Left colon (tissue), 2 donors: ENCODE measurements around the gene TMEM143. TPM values are rescaled to one million over a fixed set of nuclear protein-coding genes. Genes with fewer than 3 reads are reported as not detected.

Source experiments
- ATAC-seq: fragments of 200-7000 bp; cut with Tn5 transposase; one replicate; pipeline ENCODE4 v1.9.1; 2020; ENCODE audit warnings: mild to moderate bottlenecking, moderate library complexity
- DNase-seq, 2 donors: peaks; one replicate each; pipeline ENCODE4 v3.0.0-alpha.2; 2020
- intact Hi-C, 2 donors: fragments of 100-400 bp; cut with DNase I in 1 of 2; cut with micrococcal nuclease in 1 of 2; formaldehyde crosslinking; loops; one replicate each; pipeline versions ENCODE4 v1.11.2 to v1.14.0; 2022; cut with DNase I, micrococcal nuclease
- long read RNA-seq: library from polyadenylated mRNA; unstranded; transcript quantifications from one replicate; pipeline ENCODE4 v2.0.0, GENCODE V29; 2021
- total RNA-seq, 2 donors: library from RNA; stranded (reverse); fragmentation: NEBNext Ultra II Directional; extraction: Animal tissue kit (Norgen Biotek cat#: 25700); gene quantifications; one replicate each; pipeline ENCODE4 v1.2.1, GENCODE V29; 2021
- donor health status: DM: no; HTN: no; CAD: no.
- donor health status: DM: yes; HTN: yes; CAD: no.

Gene TMEM143
- total RNA-seq = 10 to 100 TPM; 12.5 to 18.4 TPM
- long read RNA-seq, partial matches to known transcripts = 0 of 7 reads
- long read RNA-seq, other reads (novel, unspliced or antisense) = 6 of 7 reads

DNA sequence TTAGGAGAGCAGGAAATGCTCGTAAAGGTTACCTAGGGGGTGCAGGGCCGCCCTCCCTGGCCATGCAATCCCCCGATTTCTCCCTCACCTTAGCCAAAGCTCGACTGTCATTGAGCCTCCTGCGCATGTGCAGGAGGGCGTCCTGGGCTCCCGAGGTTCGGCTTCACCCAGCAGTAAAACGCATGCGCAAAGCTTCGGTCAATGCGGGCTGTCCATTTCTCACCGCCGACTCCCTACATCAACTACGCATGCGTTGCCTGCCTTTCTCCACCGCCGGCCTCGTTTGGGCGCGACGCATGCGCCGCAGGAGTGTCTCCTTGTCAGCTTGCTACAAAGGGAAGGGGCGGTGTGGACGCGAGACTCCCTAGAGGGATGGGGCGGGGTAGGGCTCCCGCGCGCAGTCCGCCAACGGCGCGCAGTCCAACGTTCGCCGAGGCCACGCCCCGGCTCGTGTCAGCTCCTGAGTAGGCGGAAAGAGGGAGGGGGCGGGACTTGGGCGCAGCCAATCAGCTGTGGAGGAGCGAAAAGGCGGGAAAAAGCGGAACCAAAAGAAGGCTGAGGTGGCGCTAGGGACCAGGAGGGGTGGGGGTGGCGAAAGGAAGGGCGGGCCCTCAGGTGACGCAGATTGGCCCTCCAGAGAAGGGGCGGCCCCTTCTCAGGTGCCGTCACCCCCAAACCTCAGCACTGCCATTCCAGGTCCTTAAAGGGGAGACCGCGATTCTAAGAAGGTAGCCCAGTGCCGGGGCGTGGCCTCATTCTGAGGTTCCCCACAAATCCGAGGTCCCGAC, at the start of gene TMEM143, which contains the start of gene SYNGR4:
Gene TMEM143, minus strand, starts transcription at position 131 of the 788 bp plus-strand sequence. Its CDS starts 20 bp downstream, at position 111.
Gene SYNGR4, plus strand, starts transcription at position 558 of the 788 bp plus-strand sequence. CDS start 1,476 bp downstream, outside the sequence.
- peak; percentile 99 for DNase-seq
- ATAC-seq = peak; percentile 81
- intact Hi-C loops = no loop called here

DNA sequence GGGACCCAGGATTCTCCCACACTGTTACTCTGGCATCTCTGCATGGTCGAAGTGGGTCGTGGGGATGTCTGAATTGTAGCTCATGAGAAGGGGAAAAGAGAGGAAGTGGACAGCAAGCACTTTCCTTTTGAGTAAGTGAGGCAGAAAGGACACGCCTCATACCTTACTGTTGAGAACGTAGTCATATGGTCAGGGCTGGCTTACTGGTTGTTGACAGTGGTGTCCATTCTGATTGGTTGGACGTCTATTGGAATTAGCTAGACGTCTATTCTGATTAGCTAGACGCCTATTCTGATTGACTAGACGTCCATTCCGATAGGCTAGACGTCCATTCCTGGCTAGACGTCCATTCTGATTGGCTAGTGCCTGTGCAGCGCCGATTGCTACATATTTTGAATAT, 42.1 kb upstream of the TMEM143 start:
- no peak for DNase-seq
- intact Hi-C loops = no loop called here
- ATAC-seq = no peak

DNA sequence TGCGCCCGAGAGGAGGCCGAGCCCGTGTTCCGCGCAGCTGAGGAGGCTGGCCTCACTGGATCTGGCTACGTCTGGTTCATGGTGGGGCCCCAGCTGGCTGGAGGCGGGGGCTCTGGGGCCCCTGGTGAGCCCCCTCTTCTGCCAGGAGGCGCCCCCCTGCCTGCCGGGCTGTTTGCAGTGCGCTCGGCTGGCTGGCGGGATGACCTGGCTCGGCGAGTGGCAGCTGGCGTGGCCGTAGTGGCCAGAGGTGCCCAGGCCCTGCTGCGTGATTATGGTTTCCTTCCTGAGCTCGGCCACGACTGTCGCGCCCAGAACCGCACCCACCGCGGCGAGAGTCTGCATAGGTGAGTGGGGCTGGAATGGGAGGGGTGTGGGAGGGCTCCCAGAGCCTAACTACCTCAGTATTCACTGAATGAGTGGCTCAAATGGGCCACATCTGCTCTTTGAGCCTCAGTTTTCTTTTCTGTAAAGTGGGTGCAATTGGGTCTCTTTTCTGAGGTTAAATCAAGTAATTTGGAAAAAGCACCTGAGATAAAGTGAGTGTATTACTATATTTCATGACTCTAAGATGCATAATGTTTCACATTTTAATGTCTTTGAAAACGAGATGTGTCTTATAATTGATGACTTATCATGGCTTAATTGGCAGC, 41.4 kb upstream of the TMEM143 start:
- ATAC-seq (no peak), DNase-seq (no peak)
- intact Hi-C loops = no loop called here

- DNase-seq = peak; percentile 50 to 51
- peak; percentile 51 for ATAC-seq
- intact Hi-C loops = no loop called here
Measured at GRCh38 chr19:48403606-48404005, 39.9 kb upstream of the TMEM143 start.

GRCh38 chr19:48401287-48401686, 37.5 kb upstream of the TMEM143 start:
- no peak for DNase-seq
- no peak for ATAC-seq
- intact Hi-C loops = no loop called here

- ATAC-seq (peak; percentile 49), DNase-seq (peak; percentile 51 to 60)
- intact Hi-C loops = no loop called here
Measured at GRCh38 chr19:48400018-48400742, 36.4 kb upstream of the TMEM143 start.

DNA sequence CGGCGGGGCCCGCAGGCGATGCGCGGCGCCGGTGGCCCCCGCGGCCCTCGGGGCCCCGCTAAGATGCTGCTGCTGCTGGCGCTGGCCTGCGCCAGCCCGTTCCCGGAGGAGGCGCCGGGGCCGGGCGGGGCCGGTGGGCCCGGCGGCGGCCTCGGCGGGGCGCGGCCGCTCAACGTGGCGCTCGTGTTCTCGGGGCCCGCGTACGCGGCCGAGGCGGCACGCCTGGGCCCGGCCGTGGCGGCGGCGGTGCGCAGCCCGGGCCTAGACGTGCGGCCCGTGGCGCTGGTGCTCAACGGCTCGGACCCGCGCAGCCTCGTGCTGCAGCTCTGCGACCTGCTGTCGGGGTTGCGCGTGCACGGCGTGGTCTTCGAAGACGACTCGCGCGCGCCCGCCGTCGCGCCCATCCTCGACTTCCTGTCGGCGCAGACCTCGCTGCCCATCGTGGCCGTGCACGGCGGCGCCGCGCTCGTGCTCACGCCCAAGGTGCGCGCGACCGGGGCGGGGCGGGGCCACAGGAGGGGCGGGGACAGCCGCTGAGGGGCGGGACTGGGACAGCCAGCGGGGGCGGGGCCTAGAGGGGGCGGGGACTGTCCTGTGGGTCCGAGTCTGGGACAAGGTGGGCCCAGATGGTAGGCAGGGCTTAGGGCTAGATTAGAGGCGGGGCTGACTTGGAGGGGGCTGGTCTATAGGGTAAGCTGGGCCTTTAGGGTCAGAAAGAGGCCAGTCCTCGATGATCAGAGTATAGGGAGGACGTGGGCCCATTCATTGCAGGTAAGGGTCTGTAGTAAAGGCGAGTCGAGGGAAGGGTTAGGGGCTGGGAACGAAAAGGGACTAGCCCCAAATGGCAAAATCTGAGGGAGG, 34.9 kb upstream of the TMEM143 start:
- DNase-seq (peak; percentile 82 to 87), ATAC-seq (peak; percentile 83)
- intact Hi-C loops = no loop called here

DNA sequence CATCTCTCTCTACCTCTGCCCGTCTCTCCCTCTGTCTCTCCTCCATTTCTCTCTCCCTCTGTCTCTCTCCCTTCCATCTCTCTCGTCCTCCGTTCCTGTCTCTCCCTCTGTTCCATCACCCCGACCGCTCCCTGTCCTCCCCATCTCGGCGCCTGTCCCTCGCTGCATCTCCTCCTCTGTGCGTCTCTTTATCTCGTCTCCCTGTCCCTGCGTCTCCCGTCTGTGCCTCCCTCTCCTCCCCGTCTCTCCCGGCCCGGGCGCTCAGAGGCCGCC, 34.3 kb upstream of the TMEM143 start:
- intact Hi-C loops = no loop called here
- ATAC-seq (no peak), DNase-seq (no peak)

DNA sequence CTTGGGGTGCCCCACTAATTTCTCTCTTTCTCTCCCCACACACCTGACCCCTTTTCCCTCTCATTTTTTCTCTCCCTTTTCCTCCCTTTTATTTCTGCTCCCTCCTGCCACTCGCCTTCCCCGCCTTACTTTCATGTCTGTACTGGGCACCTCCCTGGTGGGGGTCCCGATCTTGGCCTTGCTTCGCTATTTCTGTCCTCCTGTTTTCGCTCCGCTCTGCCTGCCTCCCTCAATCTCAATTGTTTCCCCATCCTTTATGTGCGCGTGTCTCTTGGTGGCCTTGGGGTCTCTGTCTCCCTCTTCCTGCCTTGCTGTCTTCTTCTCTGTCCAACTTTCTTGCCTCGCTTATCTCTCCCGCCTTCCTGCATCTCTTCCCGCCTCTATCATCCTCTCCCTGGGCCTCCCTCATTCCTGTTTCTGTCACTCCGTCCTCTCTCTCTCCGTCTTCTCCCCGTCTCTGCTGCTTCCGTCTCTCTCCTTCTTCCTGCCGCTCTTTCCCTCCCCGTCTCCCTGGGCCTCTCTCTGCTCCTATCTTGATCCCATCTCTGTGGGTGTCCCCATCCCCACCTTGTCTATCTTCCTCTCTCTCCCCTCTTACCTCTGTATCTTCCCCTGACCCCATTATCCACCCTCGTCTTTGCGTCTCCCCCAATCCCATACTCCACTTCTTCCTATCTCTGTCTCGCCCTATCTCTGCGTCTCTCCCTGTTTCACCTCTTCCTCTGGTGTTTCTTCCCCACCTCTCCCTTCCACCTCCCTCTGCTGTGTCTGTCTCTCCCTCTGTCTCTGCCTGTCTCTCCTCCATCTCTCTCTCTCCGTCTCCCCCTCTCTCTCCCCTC, 33.7 kb upstream of the TMEM143 start:
- intact Hi-C loops = no loop called here
- ATAC-seq (no peak), DNase-seq (no peak)

GRCh38 chr19:48396824-48397176, 33.1 kb upstream of the TMEM143 start:
- no peak for ATAC-seq
- no peak for DNase-seq
- intact Hi-C loops = no loop called here

DNA sequence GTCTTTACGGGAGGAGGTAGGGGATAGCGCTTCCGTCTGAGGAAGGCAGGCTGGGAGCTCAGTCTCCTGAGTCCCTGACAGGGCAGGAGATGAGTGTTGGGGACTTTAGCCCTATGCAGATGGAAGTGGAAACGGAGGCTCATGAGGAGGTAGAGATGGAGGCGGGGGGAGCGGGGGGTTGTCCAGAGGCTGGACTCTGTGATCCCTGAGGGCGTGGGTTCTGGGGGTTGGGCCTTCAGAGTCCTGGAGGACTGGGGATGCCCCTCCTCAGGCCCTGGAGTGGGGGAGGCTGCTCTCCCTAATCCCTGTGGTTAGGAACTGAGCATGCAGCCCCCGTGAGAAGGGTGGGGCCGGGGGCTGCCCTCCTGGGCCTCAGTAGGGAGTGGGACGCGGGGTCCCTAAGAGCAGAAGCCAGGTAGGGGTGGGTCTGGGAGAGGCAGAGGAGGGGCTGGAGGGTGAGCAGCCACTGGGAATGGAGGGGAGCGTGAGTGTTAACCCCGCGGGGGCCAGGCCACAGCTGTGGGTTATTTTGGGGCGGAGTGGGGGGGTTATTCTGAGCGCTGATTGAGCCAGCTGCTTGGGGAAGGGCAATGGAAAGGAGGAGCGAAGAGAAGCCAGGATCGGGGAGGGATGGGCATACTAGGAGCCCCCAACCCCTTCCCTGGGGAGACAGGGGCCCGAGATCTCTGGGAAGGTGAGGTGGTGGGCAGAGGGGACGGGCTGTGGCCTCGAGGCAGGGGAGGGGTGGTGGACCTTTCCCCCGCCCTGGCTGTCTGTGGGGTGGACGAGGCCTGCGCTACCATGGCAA, 32.5 kb upstream of the TMEM143 start:
- intact Hi-C loops = no loop called here
- DNase-seq = no peak

DNA sequence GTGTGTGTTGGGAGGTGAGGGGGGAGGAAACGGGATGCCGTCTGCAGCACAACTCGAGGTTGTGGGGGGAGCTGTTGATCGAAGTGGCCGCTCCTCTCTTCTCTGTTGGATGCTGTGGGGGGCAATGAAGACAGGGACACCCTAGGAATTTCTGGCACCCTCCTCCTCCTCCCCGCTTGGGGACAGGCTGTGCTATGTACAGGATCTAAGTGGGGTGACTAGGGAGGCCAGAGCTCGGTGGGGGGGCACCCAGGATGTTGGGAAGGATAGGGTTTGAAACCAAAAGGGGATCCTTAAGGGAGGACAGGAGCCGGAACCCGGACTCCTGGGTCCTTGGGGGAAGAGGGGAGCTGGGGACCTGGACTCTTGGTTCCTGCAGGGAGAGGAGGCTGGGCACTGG, 31.8 kb upstream of the TMEM143 start:
- intact Hi-C loops = no loop called here
- DNase-seq (no peak), ATAC-seq (no peak)

More for the DNA sequence above, 32.5 kb upstream of the TMEM143 start:
- ATAC-seq = no peak

DNA sequence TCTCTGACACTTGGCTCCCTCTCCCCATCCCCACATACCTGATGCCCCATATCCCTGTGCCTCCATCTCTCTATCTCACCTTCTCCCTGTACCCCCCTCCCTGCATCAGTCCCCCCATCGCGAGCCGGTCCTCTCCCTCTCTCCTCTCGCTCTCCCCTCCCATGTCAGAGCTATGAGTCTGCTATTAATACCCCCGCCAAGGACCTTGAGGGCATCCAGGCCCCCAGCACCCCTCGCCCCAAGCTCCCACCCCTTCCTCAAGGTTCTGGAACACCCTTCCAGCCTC, 31.4 kb upstream of the TMEM143 start:
- intact Hi-C loops = no loop called here
- DNase-seq (no peak), ATAC-seq (no peak)

- DNase-seq (no peak), ATAC-seq (no peak)
- intact Hi-C loops = no loop called here
Measured at GRCh38 chr19:48394331-48395169, 30.8 kb upstream of the TMEM143 start.

DNA sequence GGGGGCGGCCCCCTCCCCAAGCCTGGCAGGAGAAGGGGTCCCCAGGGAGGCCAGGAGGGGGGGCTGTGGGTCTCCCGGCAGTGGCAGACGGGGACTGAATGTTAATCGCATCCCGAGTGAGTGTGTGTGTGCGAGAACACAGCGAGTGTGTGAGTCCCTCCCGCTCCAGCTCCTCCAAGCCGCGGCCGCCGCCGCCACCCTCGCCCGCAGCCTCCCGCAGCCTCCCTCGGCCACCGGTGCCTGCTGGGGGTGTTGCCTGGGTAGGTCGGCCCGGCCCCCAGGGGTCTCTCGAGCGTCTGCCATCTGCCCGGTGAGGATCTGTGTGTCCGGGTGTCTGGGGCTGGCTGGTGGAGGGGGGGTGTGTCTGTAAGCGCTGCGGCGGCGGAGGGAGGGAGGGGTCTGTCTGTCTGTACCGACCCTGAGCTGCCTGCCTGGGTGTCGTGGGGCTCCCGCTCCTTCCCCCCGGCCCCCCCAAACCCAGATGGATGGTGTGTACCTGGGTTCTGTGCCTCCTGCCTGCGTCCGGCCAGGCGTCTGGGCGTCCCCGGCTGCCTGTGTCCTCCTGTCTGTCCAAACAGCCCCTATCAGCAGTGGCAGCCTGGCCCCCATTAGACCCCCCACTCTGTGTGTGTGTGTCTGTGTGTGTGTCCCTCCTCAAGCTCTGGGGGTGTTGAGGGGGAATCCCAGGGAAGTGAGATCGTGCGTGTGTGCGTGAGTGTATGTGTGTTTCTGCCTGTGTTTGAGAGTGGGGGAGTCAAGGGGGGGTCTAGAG, 30.0 kb upstream of the TMEM143 start, which contains the start of gene GRIN2D:
Gene GRIN2D, plus strand, starts transcription at position 110 of the 772 bp plus-strand sequence. CDS start 4,725 bp downstream, outside the sequence.
- intact Hi-C loops = no loop called here
- DNase-seq = no peak

More for the DNA sequence above, 30.0 kb upstream of the TMEM143 start, which contains the start of gene GRIN2D:
- ATAC-seq = no peak
